Chondrocyte (in vitro differentiated cells): ENCODE data around the gene TOMM6. TPM values are rescaled to one million over a fixed set of nuclear protein-coding genes. Genes with fewer than 3 reads are reported as not detected.
"Not testable (repeated sequence)": the region's sequence is repeated elsewhere in the genome, so short reads cannot be mapped to it uniquely, and the experiment has no call there.

Experiments used
- DNase-seq: peaks from one replicate; pipeline ENCODE4 v3.0.0; 2021; ENCODE audit warnings: mixed read lengths, low spot score
- H3K27ac Mint-ChIP-seq: one replicate; pipeline ENCODE4 v1.8.0; 2021; ENCODE audit warnings: mild to moderate bottlenecking, moderate library complexity, mixed read lengths; ENCODE audit not compliant: unreplicated experiment
- H3K27me3 Mint-ChIP-seq: 2 replicates; pipeline ENCODE4 v1.8.0; 2021; ENCODE audit warnings: low read depth, mixed read lengths
- H3K36me3 Mint-ChIP-seq: 2 replicates; pipeline ENCODE4 v1.8.0; 2021; ENCODE audit warnings: low read depth, mixed read lengths
- H3K4me1 Mint-ChIP-seq: 2 replicates; pipeline ENCODE4 v1.8.0; 2021; ENCODE audit warnings: low read depth, mild to moderate bottlenecking, mixed read lengths
- H3K4me3 Mint-ChIP-seq: one replicate; pipeline ENCODE4 v1.8.0; 2021; ENCODE audit warnings: mild to moderate bottlenecking, moderate library complexity, mixed read lengths; ENCODE audit not compliant: unreplicated experiment
- H3K9me3 Mint-ChIP-seq: 2 replicates; pipeline ENCODE4 v1.8.0; 2021; ENCODE audit warnings: low read depth, mixed read lengths
- CTCF ChIP-seq: fragments of 200-600 bp; sonication (generic); IDR thresholded peaks from 2 replicates; pipeline ENCODE4 v1.5.0; 2021; ENCODE audit warnings: antibody characterized with exemption, mild to moderate bottlenecking, moderate library complexity
- total RNA-seq: library from RNA; stranded (reverse); gene quantifications from 3 replicates; pipeline ENCODE4 v1.2.1, GENCODE V29; 2021

Gene TOMM6
- total RNA-seq, 1 donor from 2014 or later, result 96.1 TPM

- TF ChIP-seq CTCF, result no peak
- no peak overlapping the region for H3K4me3 Mint-ChIP-seq
- peaks cover 2% of the 10 kb centered on the region for H3K36me3 Mint-ChIP-seq
- no peaks in the 10 kb centered on the region for H3K4me1 Mint-ChIP-seq
- no peaks in the 10 kb centered on the region for H3K27me3 Mint-ChIP-seq
- H3K27ac Mint-ChIP-seq, result no peak overlapping the region
- no peak for DNase-seq
- no peaks in the 10 kb centered on the region for H3K9me3 Mint-ChIP-seq
These were observed 12.0 kb downstream of the TOMM6 start for GRCh38 chr6:41799559-41799911.

GRCh38 chr6:41801380-41801779 is 13.9 kb downstream of the TOMM6 start:
- no peak for DNase-seq
- Mint-ChIP-seq H3K36me3 (peaks cover 4% of the 10 kb centered on the region), H3K4me3 (no peak overlapping the region), H3K9me3 (no peaks in the 10 kb centered on the region), H3K27me3 (no peaks in the 10 kb centered on the region), H3K4me1 (no peaks in the 10 kb centered on the region), H3K27ac (no peak overlapping the region)
- peak; percentile 82 for TF ChIP-seq CTCF

- Mint-ChIP-seq H3K4me3 (no peak overlapping the region), H3K27ac (no peak overlapping the region), H3K36me3 (peaks cover 2% of the 10 kb centered on the region), H3K4me1 (no peaks in the 10 kb centered on the region), H3K9me3 (no peaks in the 10 kb centered on the region), H3K27me3 (no peaks in the 10 kb centered on the region)
- TF ChIP-seq CTCF, result no peak
- no peak for DNase-seq
These were observed 18.6 kb downstream of the TOMM6 start for GRCh38 chr6:41805830-41806774.

GRCh38 chr6:41811095-41811494 is 23.6 kb downstream of the TOMM6 start:
- H3K27me3 Mint-ChIP-seq, result no peaks in the 10 kb centered on the region
- no peak for DNase-seq
- H3K4me1 Mint-ChIP-seq, result peaks cover 8% of the 10 kb centered on the region
- TF ChIP-seq CTCF, result no peak
- H3K4me3 Mint-ChIP-seq, result no peak overlapping the region
- H3K27ac Mint-ChIP-seq, result no peak overlapping the region
- H3K36me3 Mint-ChIP-seq, result no peaks in the 10 kb centered on the region
- H3K9me3 Mint-ChIP-seq, result no peaks in the 10 kb centered on the region

- not testable (repeated sequence) for H3K27me3 Mint-ChIP-seq, DNase-seq, H3K4me3 Mint-ChIP-seq, H3K27ac Mint-ChIP-seq, H3K9me3 Mint-ChIP-seq, H3K36me3 Mint-ChIP-seq
- peaks cover 11% of the 10 kb centered on the region for H3K4me1 Mint-ChIP-seq
These were observed 24.5 kb downstream of the TOMM6 start for GRCh38 chr6:41811946-41812345.

- Mint-ChIP-seq H3K4me3 (no peak overlapping the region), H3K9me3 (no peaks in the 10 kb centered on the region), H3K27ac (no peak overlapping the region), H3K27me3 (no peaks in the 10 kb centered on the region), H3K36me3 (no peaks in the 10 kb centered on the region), H3K4me1 (peaks cover 11% of the 10 kb centered on the region)
- no peak for DNase-seq
- TF ChIP-seq CTCF, result no peak
These were observed 26.0 kb downstream of the TOMM6 start for GRCh38 chr6:41813469-41813868.
